WTC11 (cell line): ENCODE measurements around the gene ELAVL1. TPM values are rescaled to one million over a fixed set of nuclear protein-coding genes. Genes with fewer than 3 reads are reported as not detected.

Experiments
- ATAC-seq: fragments of 200-7000 bp; cut with Tn5 transposase; 2 replicates; pipeline ENCODE4 v1.10.0; 2021; ENCODE audit warnings: mild to moderate bottlenecking, moderate library complexity
- CTCF ChIA-PET: fragments of 300-600 bp; sonication (Branson Sonifier 250); formaldehyde crosslinking; loops from one replicate; lab custom pipeline; 2021; ENCODE audit warnings: antibody characterized with exemption; lab: Charles Lee
- POLR2A ChIA-PET: fragments of 350-600 bp; sonication (Branson Sonifier 250); formaldehyde crosslinking; loops from one replicate; lab custom pipeline; 2021; ENCODE audit warnings: antibody characterized with exemption; lab: Charles Lee
- DNase-seq: peaks from one replicate; pipeline ENCODE4 v3.0.0; 2021; ENCODE audit warnings: low spot score
- H3K27ac Mint-ChIP-seq: 2 replicates; pipeline ENCODE4 v1.8.0; 2021; ENCODE audit warnings: mixed read lengths
- H3K27me3 Mint-ChIP-seq: 2 replicates; pipeline ENCODE4 v1.8.0; 2021; ENCODE audit warnings: low read depth, mild to moderate bottlenecking, moderate library complexity, mixed read lengths
- H3K36me3 Mint-ChIP-seq: 2 replicates; pipeline ENCODE4 v1.8.0; 2021; ENCODE audit warnings: mixed read lengths
- H3K4me1 Mint-ChIP-seq: 2 replicates; pipeline ENCODE4 v1.8.0; 2022; ENCODE audit warnings: mixed read lengths
- H3K4me3 Mint-ChIP-seq: 2 replicates; pipeline ENCODE4 v1.8.0; 2021; ENCODE audit warnings: mild to moderate bottlenecking, moderate library complexity, mixed read lengths
- H3K9me3 Mint-ChIP-seq: 2 replicates; pipeline ENCODE4 v1.8.0; 2021; ENCODE audit warnings: mixed read lengths
- ATF1 ChIP-seq: sonication (generic); formaldehyde crosslinking; IDR thresholded peaks from 2 replicates; pipeline ENCODE4 v1.8.1; 2023; ENCODE audit warnings: mild to moderate bottlenecking, moderate library complexity, missing genetic modification reagents
- CDX4 ChIP-seq: fragments of 250-450 bp; sonication (Bioruptor Pico); IDR thresholded peaks from 2 replicates; pipeline ENCODE4 v1.9.0; 2021; ENCODE audit warnings: moderate library complexity, mild to moderate bottlenecking, inconsistent platforms, borderline replicate concordance
- FOXP1 ChIP-seq: sonication (generic); formaldehyde crosslinking; IDR thresholded peaks from 2 replicates; pipeline ENCODE4 v1.8.0; 2022; ENCODE audit warnings: missing genetic modification reagents, mild to moderate bottlenecking, moderate library complexity, borderline replicate concordance
- IRF2 ChIP-seq: sonication (generic); formaldehyde crosslinking; IDR thresholded peaks from 2 replicates; pipeline ENCODE4 v1.8.0; 2022; ENCODE audit warnings: low read depth, missing genetic modification reagents, borderline replicate concordance
- JAZF1 ChIP-seq: fragments of 250-450 bp; sonication (Bioruptor Pico); IDR thresholded peaks from 2 replicates; pipeline ENCODE4 v1.9.0; 2021; ENCODE audit warnings: moderate library complexity, mild to moderate bottlenecking, inconsistent platforms
- NFYB ChIP-seq: sonication (generic); formaldehyde crosslinking; conservative IDR thresholded peaks from 2 replicates; pipeline ENCODE4 v1.8.0; 2022; ENCODE audit warnings: low read depth, missing genetic modification reagents
- PREB ChIP-seq: sonication (generic); formaldehyde crosslinking; IDR thresholded peaks from 2 replicates; pipeline ENCODE4 v1.8.1; 2022; ENCODE audit warnings: mild to moderate bottlenecking, missing genetic modification reagents, moderate library complexity, borderline replicate concordance
- RORB ChIP-seq: fragments of 250-450 bp; sonication (Bioruptor Pico); IDR thresholded peaks from 2 replicates; pipeline ENCODE4 v1.9.0; 2021; ENCODE audit warnings: mild to moderate bottlenecking
- SMAD3 ChIP-seq: sonication (generic); formaldehyde crosslinking; IDR thresholded peaks from 2 replicates; pipeline ENCODE4 v1.8.0; 2022; ENCODE audit warnings: missing genetic modification reagents, mild to moderate bottlenecking, borderline replicate concordance
- SP1 ChIP-seq: sonication (generic); formaldehyde crosslinking; conservative IDR thresholded peaks from 2 replicates; pipeline ENCODE4 v1.8.1; 2022; ENCODE audit warnings: missing genetic modification reagents
- ZNF317 ChIP-seq: sonication (generic); formaldehyde crosslinking; IDR thresholded peaks from 2 replicates; pipeline ENCODE4 v1.8.1; 2023; ENCODE audit warnings: low read depth, mild to moderate bottlenecking, moderate library complexity, missing genetic modification reagents, borderline replicate concordance
- ZNF425 ChIP-seq: fragments of 250-450 bp; sonication (Bioruptor Pico); conservative IDR thresholded peaks from 2 replicates; pipeline ENCODE4 v1.9.0; 2021; ENCODE audit warnings: mild to moderate bottlenecking
- ZNF532 ChIP-seq: fragments of 250-450 bp; sonication (Bioruptor Pico); IDR thresholded peaks from 2 replicates; pipeline ENCODE4 v1.9.0; 2021; ENCODE audit warnings: mild to moderate bottlenecking, borderline replicate concordance
- ZSCAN18 ChIP-seq: fragments of 250-450 bp; sonication (Bioruptor Pico); IDR thresholded peaks from 2 replicates; pipeline ENCODE4 v2.1.2; 2022; ENCODE audit warnings: mild to moderate bottlenecking, moderate library complexity
- total RNA-seq: library from RNA; stranded (reverse); gene quantifications from 3 replicates; pipeline ENCODE4 v1.2.3, GENCODE V29; 2021

The ELAVL1 gene
- total RNA-seq, 1 experiment from 2014 or later = 160 TPM

- TF ChIP-seq ZSCAN18 (CRISPR knock-in tag) = no peak
Observed at GRCh38 chr19:7933828-7934725, 71.4 kb downstream of the ELAVL1 start (continued).

- POLR2A ChIA-PET = no interaction called here
- Mint-ChIP-seq H3K27me3 (no peaks in the 10 kb centered on the region), H3K9me3 (no peaks in the 10 kb centered on the region), H3K4me3 (no peak overlapping the region), H3K4me1 (no peaks in the 10 kb centered on the region), H3K27ac (no peak overlapping the region), H3K36me3 (peaks cover 37% of the 10 kb centered on the region)
- ATAC-seq (0 out of 2 replicates have a peak, but pooled peaks have one; percentile 19), DNase-seq (no peak)
- CTCF ChIA-PET = interaction anchor here (1.0 kb wide), 1 partner anchor 11 kb away, joined by 5 read pairs; the partner anchor contains the start of gene TIMM44
- TF ChIP-seq ATF1 = no peak
- TF ChIP-seq ZNF532 (CRISPR knock-in tag) = no peak
- TF ChIP-seq SMAD3 = no peak
- TF ChIP-seq RORB (CRISPR knock-in tag) = no peak
- no peak for TF ChIP-seq FOXP1 (CRISPR knock-in tag)
- TF ChIP-seq, all 79 proteins: peak for 0
Observed at GRCh38 chr19:7933411-7933810, 72.0 kb downstream of the ELAVL1 start.

- ChIA-PET POLR2A (no interaction called here), CTCF (interaction anchor here (1.0 to 1.3 kb wide), 2 partner anchors 11 to 30 kb away, joined by 3 to 5 read pairs; partner anchors contain the start of gene TIMM44)
- DNase-seq (no peak), ATAC-seq (no peak)
- Mint-ChIP-seq H3K27me3 (no peaks in the 10 kb centered on the region), H3K4me1 (no peaks in the 10 kb centered on the region), H3K36me3 (peaks cover 36% of the 10 kb centered on the region), H3K4me3 (no peak overlapping the region), H3K27ac (no peak overlapping the region), H3K9me3 (no peaks in the 10 kb centered on the region)
- TF ChIP-seq CDX4 (no peak), ZSCAN18 (CRISPR knock-in tag) (no peak), ZNF532 (CRISPR knock-in tag) (no peak), ATF1 (no peak), ZNF317 (CRISPR knock-in tag) (no peak), NFYB (CRISPR knock-in tag) (no peak), PREB (CRISPR knock-in tag) (no peak), ZNF425 (no peak), JAZF1 (no peak), SP1 (CRISPR knock-in tag) (no peak), IRF2 (CRISPR knock-in tag) (no peak)
Observed at GRCh38 chr19:7932930-7933300, 72.5 kb downstream of the ELAVL1 start.
